K562 (cell line): ENCODE measurements around the gene DNER. TPM values are rescaled to one million over a fixed set of nuclear protein-coding genes. Genes with fewer than 3 reads are reported as not detected.

Source experiments
- ATAC-seq: fragments of 200-7000 bp; cut with Tn5 transposase; 3 replicates; pipeline ENCODE4 v1.9.1; 2020; ENCODE audit warnings: moderate library complexity
- BruUV-seq: library from RNA; stranded (reverse); fragments of 400-500 nt; replicated peaks from 2 replicates; lab custom pipeline; 2021; lab: Mats Ljungman, UMichigan
- CTCF ChIA-PET: fragments of 300-600 bp; formaldehyde crosslinking; extraction: SDS; loops from one replicate; lab custom pipeline; 2021; ENCODE audit warnings: low intra/inter-chr PET ratio; lab: Yijun Ruan, JAX
- POLR2A ChIA-PET: fragments of 300-600, 350-650 bp; sonication (Branson Sonifier 250); formaldehyde crosslinking; extraction: SDS; loops from one replicate; lab custom pipeline; 2021; ENCODE audit warnings: antibody characterized with exemption, inconsistent platforms; lab: Yijun Ruan, JAX
- DNase-seq, 4 experiments: peaks; one replicate each; pipeline versions ENCODE4 v3.0.0 to v3.0.0-alpha.2; 2011 to 2018; ENCODE audit warnings: low spot score in 3 of 4, mixed read lengths in 3 of 4; ENCODE audit errors: extremely low read depth in 1 of 4
- FAIRE-seq: peaks from 2 replicates; lab custom pipeline; 2011; peaks lifted over from hg19 to GRCh38; lab: Jason Lieb, UNC
- H2AFZ ChIP-seq: 2 replicates; pipeline ENCODE4 v1.6.0; 2011; ENCODE audit warnings: low read depth, low read length, control low read depth, inconsistent platforms
- H3K27ac ChIP-seq: fragments of 200-600 bp; 3 replicates; pipeline ENCODE4 v1.8.0; 2011; ENCODE audit warnings: low read depth, mild to moderate bottlenecking, control low read depth, inconsistent platforms, low read length, moderate library complexity, mixed read lengths; ENCODE audit errors: extremely low read depth
- H3K27me3 ChIP-seq, 2 experiments: fragments of 300-600 bp in 1 of 2; 2 replicates in 1 of 2; 3 replicates in 1 of 2; pipeline versions ENCODE4 v1.6.0 to v1.8.0; 2011; ENCODE audit warnings: inconsistent platforms in 2 of 2, low read length in 2 of 2, mild to moderate bottlenecking in 1 of 2, mixed read lengths in 1 of 2, moderate library complexity in 1 of 2; ENCODE audit not compliant: control insufficient read depth in 2 of 2, insufficient read depth in 2 of 2
- H3K36me3 ChIP-seq: fragments of 300-600 bp; 3 replicates; pipeline ENCODE4 v1.8.0; 2011; ENCODE audit warnings: mild to moderate bottlenecking, low read length, inconsistent platforms; ENCODE audit not compliant: control insufficient read depth, insufficient read depth
- H3K4me1 ChIP-seq, 2 experiments: fragments of 200-600 bp in 1 of 2; replicated peaks in 1 of 2; 2 replicates in 1 of 2; 3 replicates in 1 of 2; pipeline versions ENCODE4 v1.5.1 to v1.8.0; 2011; ENCODE audit warnings: inconsistent platforms in 2 of 2, low read length in 2 of 2, mild to moderate bottlenecking in 1 of 2, mixed read lengths in 1 of 2, moderate library complexity in 1 of 2; ENCODE audit not compliant: control insufficient read depth in 2 of 2, insufficient read depth in 2 of 2
- H3K4me2 ChIP-seq: 2 replicates; pipeline ENCODE4 v1.6.1; 2011; ENCODE audit warnings: low read length, control low read depth, inconsistent platforms, mixed read lengths; ENCODE audit not compliant: insufficient read depth
- H3K4me3 ChIP-seq: fragments of 200-600 bp; sonication (generic), shearing (Covaris generic); 2 replicates; pipeline ENCODE4 v1.5.1; 2016; ENCODE audit warnings: control low read depth, inconsistent platforms
- H3K79me2 ChIP-seq: fragments of 200-600 bp; 3 replicates; pipeline ENCODE4 v1.8.0; 2011; ENCODE audit warnings: low read length, inconsistent platforms; ENCODE audit not compliant: control insufficient read depth, insufficient read depth
- H3K9ac ChIP-seq, 2 experiments: 2 replicates each; pipeline versions ENCODE4 v1.6.0 to v1.6.1; 2011; ENCODE audit warnings: low read depth in 2 of 2, low read length in 2 of 2, control low read depth in 1 of 2, inconsistent platforms in 1 of 2, mild to moderate bottlenecking in 1 of 2, mixed read lengths in 1 of 2; ENCODE audit not compliant: insufficient read depth in 1 of 2
- H3K9me1 ChIP-seq: one replicate; pipeline ENCODE4 v1.6.0; 2011; ENCODE audit warnings: inconsistent platforms, mild to moderate bottlenecking, low read length, moderate library complexity; ENCODE audit not compliant: control insufficient read depth, insufficient read depth
- H3K9me3 ChIP-seq: replicated peaks from 2 replicates; pipeline ENCODE4 v1.5.1; 2011; ENCODE audit warnings: low read depth, low read length, inconsistent platforms; ENCODE audit not compliant: control insufficient read depth, insufficient read depth
- H4K20me1 ChIP-seq: replicated peaks from 2 replicates; pipeline ENCODE4 v1.6.1; 2011; ENCODE audit warnings: low read length, inconsistent platforms, mixed read lengths; ENCODE audit not compliant: control insufficient read depth, insufficient read depth
- DEAF1 ChIP-seq: fragments of 450-650 bp; formaldehyde crosslinking; IDR thresholded peaks from 2 replicates; pipeline ENCODE4 v1.4.0; 2020; ENCODE audit warnings: mild to moderate bottlenecking, moderate library complexity
- ETS2 ChIP-seq: IDR thresholded peaks from 2 replicates; pipeline ENCODE4 v1.6.1; 2016; ENCODE audit warnings: borderline replicate concordance, missing genetic modification characterization, mild to moderate bottlenecking, moderate library complexity, missing compliant biosample characterization; ENCODE audit not compliant: poor library complexity, severe bottlenecking
- HCFC1 ChIP-seq: IDR thresholded peaks from 2 replicates; pipeline ENCODE4 v1.6.1; 2012; ENCODE audit warnings: low read depth, low read length, improper control_type of control experiment
- PTBP1 ChIP-seq: fragments of 200-400 bp; formaldehyde crosslinking; IDR thresholded peaks from 2 replicates; pipeline ENCODE4 v1.6.1; 2017; ENCODE audit warnings: low read depth, low read length
- WGBS: fragments of 100-300 bp; shearing (Covaris generic); methylation state at CpG from one replicate; pipeline ENCODE4 v1.1.6; 2016; ENCODE audit warnings: low coverage, mixed read lengths; ENCODE audit not compliant: insufficient coverage; ENCODE audit errors: missing lambda C conversion rate; 5-methylcytosine and 5-hydroxymethylcytosine counted together
- in situ Hi-C: fragments of 300-500 bp; cut with MboI; formaldehyde crosslinking; loops from 4 replicates; pipeline ENCODE4 v1.15.0; 2018; ENCODE audit warnings: inconsistent platforms, mixed read lengths
- intact Hi-C: fragments of 100-400 bp; cut with micrococcal nuclease; formaldehyde crosslinking; loops from 2 replicates; pipeline ENCODE4 v1.14.2; 2022
- polyA plus RNA-seq, 8 experiments: library from polyadenylated mRNA; depleted of rRNA in 4 of 8; stranded (reverse) in 5 of 8; unstranded in 3 of 8; fragments of >200 nt; fragmentation: Nextera tagmentation in 2 of 8; fragmentation: Illumina TruSeq in 1 of 8; extraction: Ambion mirVana in 2 of 8; extraction: Trizol in 1 of 8; gene quantifications; 2 replicates each; pipeline versions ENCODE4 v1.2.1 to v1.2.3, GENCODE V29; 2011 to 2014; ENCODE audit warnings: inconsistent platforms in 1 of 8, missing spikeins in 1 of 8
- total RNA-seq, 7 experiments: library from RNA; depleted of rRNA in 6 of 7; stranded (reverse); fragments of >200 nt in 6 of 7; fragmentation: Illumina TruSeq in 2 of 7; extraction: Trizol in 2 of 7; gene quantifications; 2 replicates each; pipeline versions ENCODE4 v1.2.1 to v1.2.3, GENCODE V29; 2011 to 2021; ENCODE audit warnings: low replicate concordance in 1 of 7

DNER gene
- total and polyA plus RNA-seq, 9 of the 15 experiments (the other 6 are each of a cell fraction or from before 2014, with no cell fraction given): not detected

GRCh38 chr2:229642371-229642770, 72.0 kb downstream of the DNER start:
- H3K27me3 ChIP-seq: no peaks in the 10 kb centered on the region; a peak in 1 of 5 replicates
- no peaks in the 10 kb centered on the region for H3K36me3 ChIP-seq
- POLR2A ChIA-PET: interaction anchor here (0.5 kb wide), 1 partner anchor 1708 kb away, joined by 3 read pairs; no protein-coding TSS in a partner anchor
- WGBS: 0% methylated on average over 3 of the region's 3 CpGs
- CTCF ChIA-PET: no interaction called here
- DNase-seq: no peak
- no peaks in the 10 kb centered on the region for H3K79me2 ChIP-seq
- no peaks in the 10 kb centered on the region for H3K4me1 ChIP-seq
- in situ Hi-C loops: no loop called here
- TF ChIP-seq PTBP1 (no peak), HCFC1 (no peak), ETS2 (no peak)
- TF ChIP-seq, all 486 proteins: peak for 0
- intact Hi-C loops: no loop called here
- Histone ChIP-seq H2AFZ (no peak overlapping the region), H4K20me1 (no peaks in the 10 kb centered on the region), H3K9me3 (no peaks in the 10 kb centered on the region), H3K9ac (no peak overlapping the region), H3K4me2 (no peak overlapping the region), H3K9me1 (no peaks in the 10 kb centered on the region), H3K4me3 (no peak overlapping the region), H3K27ac (no peak overlapping the region)
- BruUV-seq: no TSS peak
- ATAC-seq (no peak), FAIRE-seq (no peak)

GRCh38 chr2:229641676-229642075, 72.7 kb downstream of the DNER start:
- no TSS peak for BruUV-seq
- ATAC-seq: no peak

More at GRCh38 chr2:229641676-229642075, 72.7 kb downstream of the DNER start:
- H3K4me3 ChIP-seq: no peak overlapping the region
- H3K9ac ChIP-seq: no peak overlapping the region
- ChIA-PET CTCF (no interaction called here), POLR2A (no interaction called here)
- H3K79me2 ChIP-seq: no peaks in the 10 kb centered on the region
- no peaks in the 10 kb centered on the region for H3K4me1 ChIP-seq
- no peak overlapping the region for H2AFZ ChIP-seq
- no peak for TF ChIP-seq DEAF1 (CRISPR knock-in tag)
- FAIRE-seq (no peak), DNase-seq (no peak)
- H3K36me3 ChIP-seq: no peaks in the 10 kb centered on the region
- no peak overlapping the region for H3K4me2 ChIP-seq
- no peaks in the 10 kb centered on the region for H4K20me1 ChIP-seq
- H3K9me1 ChIP-seq: no peaks in the 10 kb centered on the region
- in situ Hi-C loops: no loop called here
- no peaks in the 10 kb centered on the region; a peak in 1 of 5 replicates for H3K27me3 ChIP-seq
- H3K9me3 ChIP-seq: no peaks in the 10 kb centered on the region
- intact Hi-C loops: no loop called here
- 0% methylated on average over 3 of the region's 3 CpGs for WGBS
- no peak overlapping the region for H3K27ac ChIP-seq
